ENCODE measurements around the gene LFNG.

LFNG gene

GRCh38 chr7:2504128-2504888 is 15.3 kb upstream of the LFNG start:
- no peak for FAIRE-seq

- no peak for FAIRE-seq
Measured at GRCh38 chr7:2504889-2505375, 14.6 kb upstream of the LFNG start.

GRCh38 chr7:2505401-2505800 is 14.2 kb upstream of the LFNG start:
- FAIRE-seq: no peak

DNA sequence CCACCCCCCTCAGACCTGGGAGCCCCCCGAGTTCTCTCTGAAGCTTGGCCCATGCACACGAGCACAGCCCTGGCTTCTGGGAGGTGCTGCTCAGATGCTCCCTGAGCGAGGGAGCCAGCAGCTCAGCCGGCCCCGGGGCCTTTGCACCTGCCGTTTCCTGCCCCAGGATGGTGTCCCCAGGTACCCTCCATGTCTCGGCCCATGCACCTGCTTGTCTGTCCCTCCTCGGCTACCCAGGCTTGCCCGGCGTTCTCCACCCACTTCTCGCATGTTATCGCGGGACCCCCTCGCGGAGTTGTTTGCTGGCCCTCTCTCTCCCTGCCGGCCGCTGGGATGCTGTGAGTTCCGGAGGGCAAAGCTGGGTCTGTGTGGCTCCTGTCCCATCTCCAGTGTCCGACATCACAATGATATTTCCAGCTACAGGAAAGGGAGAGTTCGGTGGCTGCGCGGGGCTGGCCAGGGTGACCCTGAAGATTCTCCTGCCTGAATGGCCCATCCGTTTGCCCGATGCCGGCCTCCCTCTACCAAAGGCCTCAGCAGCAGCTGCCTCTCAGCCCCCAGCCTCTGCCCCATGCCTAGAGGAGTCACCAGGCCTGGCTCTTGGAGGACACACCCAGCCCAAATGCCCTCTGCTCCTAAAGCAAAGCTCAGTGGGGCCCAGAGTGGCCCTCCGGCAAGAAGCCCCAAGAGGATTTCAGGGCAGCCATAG is 12.2 kb upstream of the LFNG start:
- no peak for FAIRE-seq

GRCh38 chr7:2507917-2508306 is 11.7 kb upstream of the LFNG start:
- no peak for FAIRE-seq

GRCh38 chr7:2508327-2509215 is 11.0 kb upstream of the LFNG start:
- FAIRE-seq: no peak

- FAIRE-seq: no peak
Measured at GRCh38 chr7:2509298-2509906, 10.2 kb upstream of the LFNG start.

GRCh38 chr7:2510130-2510776 is 9.3 kb upstream of the LFNG start:
- FAIRE-seq: no peak

- FAIRE-seq: no peak
Measured at GRCh38 chr7:2510909-2511768, 8.4 kb upstream of the LFNG start.

DNA sequence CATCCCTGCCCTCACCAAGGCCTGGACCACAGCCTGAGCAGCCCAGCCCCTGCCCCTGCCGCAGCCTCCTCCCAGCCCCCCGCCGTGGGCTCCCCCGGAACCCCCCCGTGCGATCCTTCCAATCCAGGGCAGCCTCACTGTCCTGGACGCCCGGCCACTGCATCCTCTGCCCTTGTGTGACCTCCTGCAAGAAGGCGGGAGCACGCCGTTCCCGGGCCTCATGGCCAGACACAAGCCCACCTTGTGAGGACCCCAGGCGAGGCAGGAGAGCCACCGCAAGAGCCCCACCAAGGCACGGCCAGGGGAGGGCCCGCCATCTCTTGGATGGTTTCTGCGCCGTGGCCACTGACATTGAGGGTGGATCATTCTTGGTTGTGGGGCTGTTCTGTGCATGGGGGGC is 7.8 kb upstream of the LFNG start:
- no peak for FAIRE-seq

DNA sequence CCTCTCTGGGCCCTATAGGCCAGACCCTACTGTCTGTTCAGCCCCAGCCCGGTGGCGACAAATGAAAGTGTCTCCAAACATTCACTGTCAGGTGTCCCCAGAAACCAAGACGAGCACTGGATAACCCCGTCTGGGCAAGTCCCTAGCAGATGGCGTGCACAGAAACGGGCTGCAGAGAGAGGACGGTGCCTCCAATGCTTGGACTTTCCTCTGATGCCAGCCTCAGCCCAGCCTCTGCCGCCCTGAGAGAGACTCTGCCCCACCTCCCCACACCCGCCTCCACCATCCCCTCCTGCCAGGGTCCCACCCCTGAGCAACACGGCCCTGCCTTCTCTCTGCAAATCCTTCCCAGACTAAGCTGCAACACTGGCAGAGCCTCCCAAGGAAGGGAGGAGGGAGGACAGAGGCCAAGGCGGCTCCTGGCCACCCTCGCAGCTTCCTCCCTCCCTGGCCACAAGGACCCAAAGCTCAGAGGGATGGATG is 7.4 kb upstream of the LFNG start:
- FAIRE-seq: no peak

GRCh38 chr7:2512713-2513112 is 6.9 kb upstream of the LFNG start:
- FAIRE-seq: no peak

GRCh38 chr7:2513702-2514101 is 5.9 kb upstream of the LFNG start:
- no peak for FAIRE-seq

DNA sequence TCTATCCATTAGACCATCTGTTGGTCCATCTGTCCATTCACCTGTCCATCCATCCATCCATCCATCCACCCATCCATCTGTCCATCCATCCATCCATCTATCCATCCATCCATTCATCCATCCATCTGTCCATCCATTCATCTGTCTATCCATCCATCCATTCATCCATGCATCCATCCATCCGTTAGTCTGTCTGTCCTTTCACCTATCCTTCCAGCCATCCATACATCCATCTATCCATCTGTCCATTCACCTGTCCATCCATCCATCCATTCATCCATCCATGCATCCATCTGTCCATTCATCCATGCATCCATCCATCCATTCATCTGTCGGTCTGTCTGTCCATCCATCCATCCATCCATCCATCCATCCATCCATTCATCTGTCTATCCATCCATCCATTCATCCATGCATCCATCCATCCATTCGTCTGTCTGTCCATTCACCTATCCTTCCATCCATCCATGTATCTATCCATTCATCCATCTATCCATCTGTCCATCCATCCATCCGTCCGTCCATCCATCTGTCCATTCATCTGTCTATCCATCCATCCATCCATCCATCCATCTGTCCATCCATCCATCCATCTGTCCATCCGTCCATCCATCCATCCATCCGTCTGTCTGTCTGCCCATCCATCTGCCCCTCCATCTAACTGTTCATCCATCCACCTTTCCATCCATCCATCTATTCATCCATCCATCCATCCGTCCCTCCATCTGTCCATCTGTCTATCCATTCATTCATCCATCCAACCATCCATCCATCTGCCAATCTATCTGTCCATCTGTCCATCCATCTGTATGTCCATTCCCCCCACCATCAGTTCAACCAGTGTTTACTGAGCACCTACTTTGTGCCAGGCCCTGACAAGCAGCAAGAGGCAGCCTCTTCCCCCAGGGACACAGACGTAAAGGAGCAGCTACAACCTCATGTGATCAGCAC is 4.8 kb upstream of the LFNG start:
- FAIRE-seq: no peak

DNA sequence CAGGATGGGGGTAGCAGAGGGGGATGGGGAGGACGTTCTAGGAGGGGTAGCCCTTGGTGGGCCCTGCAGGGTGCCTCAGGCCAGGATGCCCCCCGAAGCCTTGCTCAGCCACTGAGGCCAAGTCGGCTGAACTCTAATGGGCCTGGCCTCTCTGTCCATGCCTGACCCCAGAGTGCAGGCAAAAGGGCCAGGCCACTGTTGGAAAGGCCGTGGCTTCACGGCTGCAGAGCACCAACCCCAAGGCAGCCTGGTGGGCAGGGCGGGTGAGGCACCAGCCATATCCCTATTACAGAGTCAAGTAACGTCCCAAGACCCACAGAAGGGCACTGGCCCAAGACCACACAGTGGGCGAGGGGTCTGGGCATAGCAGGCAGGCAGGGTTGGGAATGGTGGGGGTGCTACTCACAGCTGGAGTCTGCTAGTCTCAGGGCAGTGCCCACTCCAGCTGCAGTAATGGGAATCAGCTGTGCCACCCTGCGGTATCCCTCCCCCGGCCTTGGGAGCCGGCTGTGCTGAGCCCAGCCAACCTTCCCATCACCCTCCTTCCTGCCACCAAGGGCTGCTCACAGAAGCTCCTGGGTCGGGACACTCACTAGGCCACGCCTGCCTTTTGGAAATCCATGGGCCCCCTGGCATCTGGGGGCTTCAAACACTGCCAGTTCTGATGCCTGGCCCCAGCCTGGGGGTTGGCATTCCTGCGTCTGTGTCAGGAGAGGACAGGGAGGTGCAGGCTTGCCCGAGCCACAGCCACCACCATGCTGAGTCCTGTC is 4.0 kb upstream of the LFNG start:
- no peak for FAIRE-seq

- no peak for FAIRE-seq
Measured at GRCh38 chr7:2516194-2516555, 3.4 kb upstream of the LFNG start.

- no peak for FAIRE-seq
Measured at GRCh38 chr7:2517026-2517425, 2.5 kb upstream of the LFNG start.

- FAIRE-seq: no peak
Measured at GRCh38 chr7:2517678-2518507, 1.7 kb upstream of the LFNG start.

Data from endometrium (tissue), 2 donors.